ENCODE data around the gene PDZRN4.
A peak's percentile ranks its signal among the peaks of the same experiment; 100 is the strongest.

Gene PDZRN4

GRCh38 chr12:41468341-41468740, 280.2 kb downstream of the PDZRN4 start:
- Histone ChIP-seq H3K27me3 (replicated peaks in 2 of 5; ENCODE audit: control insufficient read depth in 4 of 5, insufficient read depth in 5 of 5, low read length in 4 of 5) (no peaks in the 10 kb centered on the region), H3K9me3 (ENCODE audit: control extremely low read depth in 1 of 5, control insufficient read depth in 4 of 5, insufficient read depth in 2 of 5, low read depth in 1 of 5, low read length in 4 of 5) (no peaks in the 10 kb centered on the region), H3K4me3 (ENCODE audit: control insufficient read depth in 1 of 7, extremely low read depth in 1 of 7, insufficient read depth in 4 of 7, low read depth in 2 of 7, low read length in 6 of 7) (no peak overlapping the region), H3K4me1 (ENCODE audit: control extremely low read depth in 1 of 4, control insufficient read depth in 4 of 4, insufficient read depth in 4 of 4, low read length in 3 of 4) (peaks cover 0 to 6% (median 2%) of the 10 kb centered on the region in 4 experiments), H3K27ac (ENCODE audit: insufficient read depth in 1 of 2, low read depth in 1 of 2, low read length in 2 of 2, poor library complexity in 1 of 2, severe bottlenecking in 2 of 2) (no peak overlapping the region), H3K36me3 (ENCODE audit: control insufficient read depth in 4 of 4, insufficient read depth in 4 of 4, low read length in 3 of 4) (no peaks in the 10 kb centered on the region)
- ChIA-PET POLR2A (no interaction called here), CTCF (no interaction called here)
- DNase-seq: no peak
- no CpG with 5 or more reads among the region's 3 CpGs for WGBS (ENCODE audit: insufficient coverage)

GRCh38 chr12:41468756-41469155, 280.6 kb downstream of the PDZRN4 start:
- Histone ChIP-seq H3K4me3 (ENCODE audit: control insufficient read depth in 1 of 7, extremely low read depth in 1 of 7, insufficient read depth in 4 of 7, low read depth in 2 of 7, low read length in 6 of 7) (no peak overlapping the region), H3K27ac (ENCODE audit: insufficient read depth in 1 of 2, low read depth in 1 of 2, low read length in 2 of 2, poor library complexity in 1 of 2, severe bottlenecking in 2 of 2) (no peak overlapping the region), H3K27me3 (replicated peaks in 2 of 5; ENCODE audit: control insufficient read depth in 4 of 5, insufficient read depth in 5 of 5, low read length in 4 of 5) (no peaks in the 10 kb centered on the region), H3K9me3 (ENCODE audit: control extremely low read depth in 1 of 5, control insufficient read depth in 4 of 5, insufficient read depth in 2 of 5, low read depth in 1 of 5, low read length in 4 of 5) (no peaks in the 10 kb centered on the region), H3K36me3 (ENCODE audit: control insufficient read depth in 4 of 4, insufficient read depth in 4 of 4, low read length in 3 of 4) (no peaks in the 10 kb centered on the region), H3K4me1 (ENCODE audit: control extremely low read depth in 1 of 4, control insufficient read depth in 4 of 4, insufficient read depth in 4 of 4, low read length in 3 of 4) (peaks cover 0 to 6% (median 2%) of the 10 kb centered on the region in 4 experiments)
- ChIA-PET CTCF (no interaction called here), POLR2A (no interaction called here)
- DNase-seq: no peak
- 60% methylated on average over 4 of the region's 7 CpGs for WGBS (ENCODE audit: insufficient coverage)

GRCh38 chr12:41473441-41473840, 285.3 kb downstream of the PDZRN4 start:
- H3K4me1 ChIP-seq (ENCODE audit: control extremely low read depth in 1 of 4, control insufficient read depth in 4 of 4, insufficient read depth in 4 of 4, low read length in 3 of 4): peaks cover 0 to 9% (median under 1%) of the 10 kb centered on the region in 4 experiments
- no peak overlapping the region for H3K27ac ChIP-seq (ENCODE audit: insufficient read depth in 1 of 2, low read depth in 1 of 2, low read length in 2 of 2, poor library complexity in 1 of 2, severe bottlenecking in 2 of 2)
- no peak for DNase-seq
- H3K4me3 ChIP-seq (ENCODE audit: control insufficient read depth in 1 of 7, extremely low read depth in 1 of 7, insufficient read depth in 4 of 7, low read depth in 2 of 7, low read length in 6 of 7): no peak overlapping the region
- POLR2A ChIA-PET: no interaction called here
- H3K9me3 ChIP-seq (ENCODE audit: control extremely low read depth in 1 of 5, control insufficient read depth in 4 of 5, insufficient read depth in 2 of 5, low read depth in 1 of 5, low read length in 4 of 5): no peaks in the 10 kb centered on the region
- CTCF ChIA-PET: no interaction called here
- H3K27me3 ChIP-seq (replicated peaks in 2 of 5; ENCODE audit: control insufficient read depth in 4 of 5, insufficient read depth in 5 of 5, low read length in 4 of 5): no peaks in the 10 kb centered on the region
- no peaks in the 10 kb centered on the region for H3K36me3 ChIP-seq (ENCODE audit: control insufficient read depth in 4 of 4, insufficient read depth in 4 of 4, low read length in 3 of 4)
- no CpG with 5 or more reads among the region's 1 CpG for WGBS (ENCODE audit: insufficient coverage)

- WGBS (ENCODE audit: insufficient coverage): no CpG with 5 or more reads among the region's 1 CpG
These were observed 285.9 kb downstream of the PDZRN4 start for GRCh38 chr12:41474001-41474400.

GRCh38 chr12:41476499-41477439, 288.6 kb downstream of the PDZRN4 start:
- no peaks in the 10 kb centered on the region for H3K9me3 ChIP-seq (ENCODE audit: control extremely low read depth in 1 of 5, control insufficient read depth in 4 of 5, insufficient read depth in 2 of 5, low read depth in 1 of 5, low read length in 4 of 5)
- no peaks in the 10 kb centered on the region for H3K36me3 ChIP-seq (ENCODE audit: control insufficient read depth in 4 of 4, insufficient read depth in 4 of 4, low read length in 3 of 4)
- no peak overlapping the region for H3K27ac ChIP-seq (ENCODE audit: insufficient read depth in 1 of 2, low read depth in 1 of 2, low read length in 2 of 2, poor library complexity in 1 of 2, severe bottlenecking in 2 of 2)
- CTCF ChIA-PET: interaction anchor here (1.7 kb wide), 1 partner anchor 17 kb away, joined by 3 read pairs; no protein-coding TSS in a partner anchor
- peak in 1 of 3 donors; percentile 12 for DNase-seq
- H3K27me3 ChIP-seq (replicated peaks in 2 of 5; ENCODE audit: control insufficient read depth in 4 of 5, insufficient read depth in 5 of 5, low read length in 4 of 5): no peaks in the 10 kb centered on the region
- POLR2A ChIA-PET: no interaction called here
- no peak overlapping the region for H3K4me3 ChIP-seq (ENCODE audit: control insufficient read depth in 1 of 7, extremely low read depth in 1 of 7, insufficient read depth in 4 of 7, low read depth in 2 of 7, low read length in 6 of 7)
- WGBS (ENCODE audit: insufficient coverage): 63% methylated on average over 6 of the region's 8 CpGs
- peaks cover 0 to 7% (median 0%) of the 10 kb centered on the region in 4 experiments for H3K4me1 ChIP-seq (ENCODE audit: control extremely low read depth in 1 of 4, control insufficient read depth in 4 of 4, insufficient read depth in 4 of 4, low read length in 3 of 4)

More at GRCh38 chr12:41474001-41474400, 285.9 kb downstream of the PDZRN4 start:
- H3K4me3 ChIP-seq (ENCODE audit: control insufficient read depth in 1 of 7, extremely low read depth in 1 of 7, insufficient read depth in 4 of 7, low read depth in 2 of 7, low read length in 6 of 7): no peak overlapping the region
- H3K9me3 ChIP-seq (ENCODE audit: control extremely low read depth in 1 of 5, control insufficient read depth in 4 of 5, insufficient read depth in 2 of 5, low read depth in 1 of 5, low read length in 4 of 5): no peaks in the 10 kb centered on the region
- H3K27ac ChIP-seq (ENCODE audit: insufficient read depth in 1 of 2, low read depth in 1 of 2, low read length in 2 of 2, poor library complexity in 1 of 2, severe bottlenecking in 2 of 2): no peak overlapping the region
- POLR2A ChIA-PET: no interaction called here
- peaks cover 0 to 7% (median 0%) of the 10 kb centered on the region in 4 experiments for H3K4me1 ChIP-seq (ENCODE audit: control extremely low read depth in 1 of 4, control insufficient read depth in 4 of 4, insufficient read depth in 4 of 4, low read length in 3 of 4)
- CTCF ChIA-PET: no interaction called here
- no peaks in the 10 kb centered on the region for H3K27me3 ChIP-seq (replicated peaks in 2 of 5; ENCODE audit: control insufficient read depth in 4 of 5, insufficient read depth in 5 of 5, low read length in 4 of 5)
- no peak for DNase-seq
- H3K36me3 ChIP-seq (ENCODE audit: control insufficient read depth in 4 of 4, insufficient read depth in 4 of 4, low read length in 3 of 4): no peaks in the 10 kb centered on the region

GRCh38 chr12:41479426-41479825, 291.3 kb downstream of the PDZRN4 start:
- POLR2A ChIA-PET: no interaction called here
- Histone ChIP-seq H3K4me3 (ENCODE audit: control insufficient read depth in 1 of 7, extremely low read depth in 1 of 7, insufficient read depth in 4 of 7, low read depth in 2 of 7, low read length in 6 of 7) (no peak overlapping the region), H3K27ac (ENCODE audit: insufficient read depth in 1 of 2, low read depth in 1 of 2, low read length in 2 of 2, poor library complexity in 1 of 2, severe bottlenecking in 2 of 2) (no peak overlapping the region), H3K27me3 (replicated peaks in 2 of 5; ENCODE audit: control insufficient read depth in 4 of 5, insufficient read depth in 5 of 5, low read length in 4 of 5) (no peaks in the 10 kb centered on the region), H3K4me1 (ENCODE audit: control extremely low read depth in 1 of 4, control insufficient read depth in 4 of 4, insufficient read depth in 4 of 4, low read length in 3 of 4) (peaks cover 0 to 7% (median 0%) of the 10 kb centered on the region in 4 experiments), H3K9me3 (ENCODE audit: control extremely low read depth in 1 of 5, control insufficient read depth in 4 of 5, insufficient read depth in 2 of 5, low read depth in 1 of 5, low read length in 4 of 5) (no peaks in the 10 kb centered on the region), H3K36me3 (ENCODE audit: control insufficient read depth in 4 of 4, insufficient read depth in 4 of 4, low read length in 3 of 4) (no peaks in the 10 kb centered on the region)
- 90% methylated on average over 2 of the region's 2 CpGs for WGBS (ENCODE audit: insufficient coverage)
- CTCF ChIA-PET: no interaction called here
- no peak for DNase-seq

GRCh38 chr12:41485203-41485602, 297.1 kb downstream of the PDZRN4 start:
- no peaks in the 10 kb centered on the region for H3K4me1 ChIP-seq (ENCODE audit: control extremely low read depth in 1 of 4, control insufficient read depth in 4 of 4, insufficient read depth in 4 of 4, low read length in 3 of 4)
- no peak overlapping the region for H3K4me3 ChIP-seq (ENCODE audit: control insufficient read depth in 1 of 7, extremely low read depth in 1 of 7, insufficient read depth in 4 of 7, low read depth in 2 of 7, low read length in 6 of 7)
- DNase-seq: no peak
- WGBS (ENCODE audit: insufficient coverage): 94% methylated on average over 4 of the region's 5 CpGs
- H3K36me3 ChIP-seq (ENCODE audit: control insufficient read depth in 4 of 4, insufficient read depth in 4 of 4, low read length in 3 of 4): no peaks in the 10 kb centered on the region
- CTCF ChIA-PET: no interaction called here
- H3K9me3 ChIP-seq (ENCODE audit: control extremely low read depth in 1 of 5, control insufficient read depth in 4 of 5, insufficient read depth in 2 of 5, low read depth in 1 of 5, low read length in 4 of 5): no peaks in the 10 kb centered on the region
- POLR2A ChIA-PET: no interaction called here
- H3K27me3 ChIP-seq (replicated peaks in 2 of 5; ENCODE audit: control insufficient read depth in 4 of 5, insufficient read depth in 5 of 5, low read length in 4 of 5): no peaks in the 10 kb centered on the region
- H3K27ac ChIP-seq (ENCODE audit: insufficient read depth in 1 of 2, low read depth in 1 of 2, low read length in 2 of 2, poor library complexity in 1 of 2, severe bottlenecking in 2 of 2): no peak overlapping the region
